Measurements from ENCODE around the gene GPR151. TPM values are rescaled to one million over a fixed set of nuclear protein-coding genes. Genes with fewer than 3 reads are reported as not detected.

The GPR151 gene
- total RNA-seq, 2 donors from 2014 or later = not detected

- no peaks in the 10 kb centered on the region for H3K27me3 Mint-ChIP-seq (ENCODE audit: low read depth)
- no peak for ATAC-seq (replicated peaks in 1 of 2)
- DNase-seq = no peak
- H3K36me3 Mint-ChIP-seq (ENCODE audit: insufficient read depth in 2 of 2) = no peaks in the 10 kb centered on the region
- no peak overlapping the region for H3K4me3 Mint-ChIP-seq
- H3K4me1 Mint-ChIP-seq (ENCODE audit: low read depth) = no peaks in the 10 kb centered on the region
- H3K27ac Mint-ChIP-seq = no peak overlapping the region
- no peaks in the 10 kb centered on the region for H3K9me3 Mint-ChIP-seq
Measured at GRCh38 chr5:146539973-146540372, 24.0 kb upstream of the GPR151 start.

GRCh38 chr5:146538432-146538831, 22.4 kb upstream of the GPR151 start:
- DNase-seq (no peak), ATAC-seq (replicated peaks in 1 of 2) (no peak)
- no peaks in the 10 kb centered on the region for H3K27me3 Mint-ChIP-seq (ENCODE audit: low read depth)
- H3K27ac Mint-ChIP-seq = no peak overlapping the region
- H3K36me3 Mint-ChIP-seq (ENCODE audit: insufficient read depth in 2 of 2) = no peaks in the 10 kb centered on the region
- H3K4me3 Mint-ChIP-seq = no peak overlapping the region
- H3K4me1 Mint-ChIP-seq (ENCODE audit: low read depth) = peaks cover 2% of the 10 kb centered on the region
- H3K9me3 Mint-ChIP-seq = no peaks in the 10 kb centered on the region

DNA sequence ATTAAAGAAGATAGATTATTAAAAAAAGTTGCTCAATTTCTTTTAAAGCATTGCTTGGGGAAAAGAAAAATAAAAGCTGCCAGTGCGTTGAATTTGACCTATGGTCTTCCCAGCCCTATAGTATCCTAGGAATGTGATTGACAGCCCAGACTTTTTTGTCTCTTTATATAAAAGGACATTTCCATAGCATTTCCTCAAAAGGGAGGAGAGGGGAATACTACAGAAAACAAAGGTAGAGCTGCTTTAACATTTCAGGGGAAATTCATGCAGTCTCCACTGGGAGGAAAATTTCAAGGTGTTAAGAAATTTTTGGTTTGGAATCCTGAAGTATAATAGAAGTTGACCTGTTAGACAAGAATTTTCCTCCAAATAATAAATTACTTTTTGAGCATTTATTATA, 17.9 kb upstream of the GPR151 start:
- Mint-ChIP-seq H3K4me3 (no peak overlapping the region), H3K27me3 (ENCODE audit: low read depth) (no peaks in the 10 kb centered on the region), H3K9me3 (no peaks in the 10 kb centered on the region), H3K27ac (no peak overlapping the region), H3K36me3 (ENCODE audit: insufficient read depth in 2 of 2) (no peaks in the 10 kb centered on the region), H3K4me1 (ENCODE audit: low read depth) (peaks cover 6% of the 10 kb centered on the region)
- no peak for ATAC-seq (replicated peaks in 1 of 2)
- DNase-seq = no peak

- H3K4me3 Mint-ChIP-seq = no peak overlapping the region
- H3K27me3 Mint-ChIP-seq (ENCODE audit: low read depth) = no peaks in the 10 kb centered on the region
- ATAC-seq (replicated peaks in 1 of 2) (peak; percentile 93), DNase-seq (peak; percentile 75 to 79)
- H3K9me3 Mint-ChIP-seq = no peaks in the 10 kb centered on the region
- H3K36me3 Mint-ChIP-seq (ENCODE audit: insufficient read depth in 2 of 2) = no peaks in the 10 kb centered on the region
- peaks cover 6% of the 10 kb centered on the region for H3K4me1 Mint-ChIP-seq (ENCODE audit: low read depth)
- no peak overlapping the region for H3K27ac Mint-ChIP-seq
Measured at GRCh38 chr5:146533260-146533857, 17.4 kb upstream of the GPR151 start.

GRCh38 chr5:146529984-146530383, 14.0 kb upstream of the GPR151 start:
- H3K9me3 Mint-ChIP-seq = no peaks in the 10 kb centered on the region
- ATAC-seq (replicated peaks in 1 of 2) (no peak), DNase-seq (no peak)
- H3K27ac Mint-ChIP-seq = no peak overlapping the region
- H3K4me3 Mint-ChIP-seq = no peak overlapping the region
- peaks cover 6% of the 10 kb centered on the region for H3K4me1 Mint-ChIP-seq (ENCODE audit: low read depth)
- H3K27me3 Mint-ChIP-seq (ENCODE audit: low read depth) = peaks cover 7% of the 10 kb centered on the region
- H3K36me3 Mint-ChIP-seq (ENCODE audit: insufficient read depth in 2 of 2) = no peaks in the 10 kb centered on the region

DNA sequence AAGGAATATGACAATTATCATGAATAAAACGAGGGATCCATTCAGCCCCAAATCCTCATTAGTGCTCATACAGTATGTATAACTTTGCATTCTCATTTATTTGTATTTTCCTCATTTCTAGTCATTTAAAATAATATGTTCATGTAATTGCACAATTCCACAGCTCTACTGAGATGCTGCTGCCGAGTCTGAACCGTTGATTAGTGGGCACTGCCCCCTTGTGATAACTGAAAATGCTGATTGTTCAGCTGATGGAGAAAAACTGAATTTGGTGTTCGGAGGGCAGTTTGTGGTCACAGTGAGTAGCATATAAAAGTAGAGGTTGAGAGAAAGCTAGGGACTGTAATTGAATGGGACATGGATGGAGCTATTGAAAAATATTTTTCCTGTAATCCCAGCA, 12.2 kb upstream of the GPR151 start:
- DNase-seq = no peak
- Mint-ChIP-seq H3K36me3 (ENCODE audit: insufficient read depth in 2 of 2) (no peaks in the 10 kb centered on the region), H3K27me3 (ENCODE audit: low read depth) (peaks cover 7% of the 10 kb centered on the region), H3K4me3 (no peak overlapping the region), H3K9me3 (no peaks in the 10 kb centered on the region), H3K4me1 (ENCODE audit: low read depth) (peaks cover 2% of the 10 kb centered on the region), H3K27ac (no peak overlapping the region)
- ATAC-seq (replicated peaks in 1 of 2) = no peak

GRCh38 chr5:146527785-146528184, 11.8 kb upstream of the GPR151 start:
- ATAC-seq (replicated peaks in 1 of 2) (no peak), DNase-seq (no peak)
- H3K27me3 Mint-ChIP-seq (ENCODE audit: low read depth) = peaks cover 7% of the 10 kb centered on the region
- no peaks in the 10 kb centered on the region for H3K9me3 Mint-ChIP-seq
- no peak overlapping the region for H3K4me3 Mint-ChIP-seq
- H3K27ac Mint-ChIP-seq = no peak overlapping the region
- H3K36me3 Mint-ChIP-seq (ENCODE audit: insufficient read depth in 2 of 2) = no peaks in the 10 kb centered on the region
- H3K4me1 Mint-ChIP-seq (ENCODE audit: low read depth) = no peaks in the 10 kb centered on the region

GRCh38 chr5:146523698-146524097, 7.7 kb upstream of the GPR151 start:
- ATAC-seq (replicated peaks in 1 of 2) (no peak), DNase-seq (no peak)
- Mint-ChIP-seq H3K4me1 (ENCODE audit: low read depth) (no peaks in the 10 kb centered on the region), H3K27ac (no peak overlapping the region), H3K4me3 (no peak overlapping the region), H3K9me3 (no peaks in the 10 kb centered on the region), H3K36me3 (ENCODE audit: insufficient read depth in 2 of 2) (no peaks in the 10 kb centered on the region), H3K27me3 (ENCODE audit: low read depth) (peaks cover 7% of the 10 kb centered on the region)

GRCh38 chr5:146521403-146522106, 5.6 kb upstream of the GPR151 start:
- no peak overlapping the region for H3K4me3 Mint-ChIP-seq

GRCh38 chr5:146520731-146521130, 4.7 kb upstream of the GPR151 start:
- ATAC-seq (replicated peaks in 1 of 2) = no peak
- Mint-ChIP-seq H3K27me3 (ENCODE audit: low read depth) (no peaks in the 10 kb centered on the region), H3K9me3 (no peaks in the 10 kb centered on the region)

More at GRCh38 chr5:146521403-146522106, 5.6 kb upstream of the GPR151 start:
- DNase-seq (no peak), ATAC-seq (replicated peaks in 1 of 2) (no peak)
- Mint-ChIP-seq H3K27me3 (ENCODE audit: low read depth) (no peaks in the 10 kb centered on the region), H3K27ac (no peak overlapping the region), H3K36me3 (ENCODE audit: insufficient read depth in 2 of 2) (no peaks in the 10 kb centered on the region), H3K4me1 (ENCODE audit: low read depth) (no peaks in the 10 kb centered on the region), H3K9me3 (no peaks in the 10 kb centered on the region)

GRCh38 chr5:146519554-146519953, 3.6 kb upstream of the GPR151 start:
- no peaks in the 10 kb centered on the region for H3K4me1 Mint-ChIP-seq (ENCODE audit: low read depth)

More at GRCh38 chr5:146520731-146521130, 4.7 kb upstream of the GPR151 start:
- Mint-ChIP-seq H3K4me1 (ENCODE audit: low read depth) (no peaks in the 10 kb centered on the region), H3K4me3 (no peak overlapping the region), H3K36me3 (ENCODE audit: insufficient read depth in 2 of 2) (no peaks in the 10 kb centered on the region), H3K27ac (no peak overlapping the region)
- DNase-seq = no peak

GRCh38 chr5:146515473-146516150, 378 bp downstream of the GPR151 start:
- H3K9me3 Mint-ChIP-seq = no peaks in the 10 kb centered on the region
- no peak overlapping the region for H3K4me3 Mint-ChIP-seq
- peaks cover 0 to 8% of the 10 kb centered on the region in 2 donors for H3K36me3 Mint-ChIP-seq (ENCODE audit: insufficient read depth in 2 of 2)
- H3K27ac Mint-ChIP-seq = no peak overlapping the region
- DNase-seq (no peak), ATAC-seq (replicated peaks in 1 of 2) (no peak)
- no peaks in the 10 kb centered on the region for H3K4me1 Mint-ChIP-seq (ENCODE audit: low read depth)
- H3K27me3 Mint-ChIP-seq (ENCODE audit: low read depth) = no peaks in the 10 kb centered on the region

More at GRCh38 chr5:146519554-146519953, 3.6 kb upstream of the GPR151 start:
- Mint-ChIP-seq H3K9me3 (no peaks in the 10 kb centered on the region), H3K27ac (no peak overlapping the region), H3K36me3 (ENCODE audit: insufficient read depth in 2 of 2) (no peaks in the 10 kb centered on the region), H3K27me3 (ENCODE audit: low read depth) (no peaks in the 10 kb centered on the region), H3K4me3 (no peak overlapping the region)
- DNase-seq (no peak), ATAC-seq (replicated peaks in 1 of 2) (no peak)

- ATAC-seq (replicated peaks in 1 of 2) (no peak), DNase-seq (no peak)
- H3K4me3 Mint-ChIP-seq = no peak overlapping the region
- no peaks in the 10 kb centered on the region for H3K27me3 Mint-ChIP-seq (ENCODE audit: low read depth)
- peaks cover 0 to 11% of the 10 kb centered on the region in 2 donors for H3K36me3 Mint-ChIP-seq (ENCODE audit: insufficient read depth in 2 of 2)
- H3K4me1 Mint-ChIP-seq (ENCODE audit: low read depth) = no peaks in the 10 kb centered on the region
- H3K27ac Mint-ChIP-seq = no peak overlapping the region
- H3K9me3 Mint-ChIP-seq = no peaks in the 10 kb centered on the region
Measured at GRCh38 chr5:146514575-146514974, 1.4 kb downstream of the GPR151 start.
